DOHH2 (cell line): ENCODE measurements around the gene MANSC4.

Source experiments
- H3F3A ChIP-seq: fragments of 200-600 bp; sonication (generic), shearing (Covaris generic); 2 replicates; pipeline ENCODE4 v1.6.0; 2016; ENCODE audit warnings: antibody characterized with exemption, mild to moderate bottlenecking; ENCODE audit not compliant: control insufficient read depth, insufficient read depth
- H3K27ac ChIP-seq: fragments of 200-600 bp; sonication (generic); 2 replicates; pipeline ENCODE4 v1.5.1; 2014; ENCODE audit warnings: low read depth, mild to moderate bottlenecking, low read length, moderate library complexity
- H3K27me3 ChIP-seq: fragments of 200-600 bp; sonication (generic); 2 replicates; pipeline ENCODE4 v1.6.1; 2014; ENCODE audit warnings: mild to moderate bottlenecking, low read length, mixed read lengths; ENCODE audit not compliant: control insufficient read depth
- H3K36me3 ChIP-seq: fragments of 200-600 bp; sonication (generic); 2 replicates; pipeline ENCODE4 v1.6.1; 2014; ENCODE audit warnings: mild to moderate bottlenecking, low read length, moderate library complexity, mixed read lengths; ENCODE audit not compliant: control insufficient read depth
- H3K4me1 ChIP-seq: fragments of 200-600 bp; sonication (generic); 2 replicates; pipeline ENCODE4 v1.6.1; 2014; ENCODE audit warnings: mild to moderate bottlenecking, low read length, mixed read lengths; ENCODE audit not compliant: control insufficient read depth
- H3K4me2 ChIP-seq: fragments of 200-600 bp; sonication (generic); 2 replicates; pipeline ENCODE4 v1.6.0; 2014; ENCODE audit warnings: mild to moderate bottlenecking, low read length, moderate library complexity
- H3K4me3 ChIP-seq: fragments of 200-600 bp; sonication (generic); 2 replicates; pipeline ENCODE4 v1.5.1; 2014; ENCODE audit warnings: mild to moderate bottlenecking, low read length, mixed read lengths
- H3K79me2 ChIP-seq: fragments of 200-600 bp; sonication (generic); 2 replicates; pipeline ENCODE4 v1.6.1; 2014; ENCODE audit warnings: mild to moderate bottlenecking, low read length, mixed read lengths; ENCODE audit not compliant: control insufficient read depth
- H3K9me2 ChIP-seq: fragments of 200-600 bp; sonication (generic); replicated peaks from 2 replicates; pipeline ENCODE4 v1.6.1; 2014; ENCODE audit warnings: mild to moderate bottlenecking, low read length, mixed read lengths; ENCODE audit not compliant: control insufficient read depth
- H3K9me3 ChIP-seq: fragments of 200-600 bp; sonication (generic); 2 replicates; pipeline ENCODE4 v1.6.1; 2014; ENCODE audit warnings: antibody characterized with exemption, low read length, mixed read lengths; ENCODE audit not compliant: control insufficient read depth, insufficient read depth
- H4K20me1 ChIP-seq: fragments of 200-600 bp; sonication (generic); 2 replicates; pipeline ENCODE4 v1.6.0; 2014; ENCODE audit warnings: low read depth, mild to moderate bottlenecking, antibody characterized with exemption, low read length, moderate library complexity; ENCODE audit not compliant: control insufficient read depth, insufficient read depth
- CTCF ChIP-seq: fragments of 200-600 bp; sonication (generic); IDR thresholded peaks from one replicate; pipeline ENCODE4 v1.5.1; 2014; ENCODE audit warnings: antibody characterized with exemption, mild to moderate bottlenecking, low read depth, low read length; ENCODE audit not compliant: poor library complexity, severe bottlenecking
- EZH2phosphoT487 ChIP-seq: fragments of 200-600 bp; sonication (generic); IDR thresholded peaks from 2 replicates; pipeline ENCODE4 v1.6.1; 2017; ENCODE audit warnings: borderline replicate concordance, mild to moderate bottlenecking, antibody characterized with exemption, low read length, moderate library complexity, mixed read lengths

MANSC4 gene

DNA sequence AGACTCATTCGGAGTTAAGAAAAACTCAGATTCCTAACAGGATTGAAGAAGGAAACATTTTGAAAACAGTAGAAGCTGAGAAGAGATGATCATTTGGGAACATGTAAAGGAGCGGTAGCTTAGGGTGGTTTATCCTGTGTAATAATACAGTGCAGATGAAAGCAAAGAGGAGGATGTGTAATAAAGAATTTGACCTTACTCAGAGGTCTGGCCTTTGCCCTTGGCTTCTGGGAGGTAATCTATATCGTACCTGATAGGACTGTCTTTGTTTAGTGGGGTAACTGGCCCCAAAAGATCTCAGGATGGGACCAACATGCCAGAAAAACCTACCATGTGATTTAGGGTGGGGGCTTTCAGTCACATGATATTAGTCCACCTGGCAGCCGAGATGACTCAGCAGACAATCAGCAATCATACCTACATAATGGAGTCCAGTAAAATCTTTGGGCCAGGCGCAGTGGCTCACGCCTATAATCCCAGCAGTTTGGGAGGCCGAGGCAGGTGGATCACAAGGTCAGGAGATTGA, 23.3 kb downstream of the MANSC4 start:
- Histone ChIP-seq H3K9me2 (no peaks in the 10 kb centered on the region), H3K27me3 (no peaks in the 10 kb centered on the region), H3K27ac (no peak overlapping the region), H3K79me2 (no peaks in the 10 kb centered on the region), H3K9me3 (no peaks in the 10 kb centered on the region), H3F3A (no peaks in the 10 kb centered on the region), H3K4me1 (no peaks in the 10 kb centered on the region), H3K4me2 (no peak overlapping the region), H4K20me1 (no peaks in the 10 kb centered on the region), H3K36me3 (peaks cover 30% of the 10 kb centered on the region), H3K4me3 (no peak overlapping the region)
- TF ChIP-seq CTCF (no peak), EZH2phosphoT487 (no peak)

GRCh38 chr12:27754795-27755194, 25.2 kb downstream of the MANSC4 start:
- Histone ChIP-seq H3K79me2 (no peaks in the 10 kb centered on the region; the same call in 1 of the 2 replicates), H3K9me2 (no peaks in the 10 kb centered on the region), H3K9me3 (no peaks in the 10 kb centered on the region), H4K20me1 (no peaks in the 10 kb centered on the region), H3K4me3 (no peak overlapping the region), H3K4me2 (no peak overlapping the region), H3K4me1 (no peaks in the 10 kb centered on the region), H3K27ac (no peak overlapping the region), H3K27me3 (no peaks in the 10 kb centered on the region), H3F3A (no peaks in the 10 kb centered on the region), H3K36me3 (peaks cover 37% of the 10 kb centered on the region)
- no peak for TF ChIP-seq EZH2phosphoT487
- TF ChIP-seq CTCF: no peak

DNA sequence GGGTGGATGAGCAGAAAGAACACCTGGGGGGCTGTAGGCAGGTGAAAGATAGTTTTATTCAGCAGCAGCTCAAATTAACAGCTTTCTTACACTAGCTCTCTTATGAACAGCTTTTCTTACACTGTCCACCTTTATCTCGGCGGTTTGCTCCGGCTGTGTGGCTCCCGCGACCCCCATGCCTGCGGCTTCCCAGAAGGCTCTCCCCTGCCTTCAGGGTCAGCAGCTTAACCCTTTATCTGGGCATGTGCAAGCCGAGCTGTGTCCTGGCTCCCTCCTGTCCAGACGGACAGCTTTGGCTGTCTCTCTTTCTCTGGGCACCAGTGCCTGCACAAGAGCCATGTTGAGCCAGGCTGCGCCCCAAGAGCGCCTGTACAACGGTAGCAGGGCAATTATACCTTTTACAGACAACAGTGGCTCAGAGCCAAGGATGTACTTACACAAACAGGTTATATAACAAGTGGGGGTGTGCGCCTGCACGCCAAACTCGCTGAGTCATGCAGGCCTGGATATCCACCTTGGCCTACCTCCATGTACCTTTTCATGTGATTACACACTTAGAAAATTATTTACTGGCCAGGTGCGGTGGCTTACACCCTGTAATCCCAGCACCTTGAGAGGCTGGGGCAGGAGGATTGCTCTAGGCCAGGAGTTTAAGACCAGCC, 28.5 kb downstream of the MANSC4 start:
- no peak overlapping the region for H3K4me2 ChIP-seq
- H3F3A ChIP-seq: no peaks in the 10 kb centered on the region
- no peak overlapping the region for H3K27ac ChIP-seq
- peaks cover 51% of the 10 kb centered on the region for H3K36me3 ChIP-seq
- TF ChIP-seq CTCF: no peak
- TF ChIP-seq EZH2phosphoT487: no peak
- no peaks in the 10 kb centered on the region for H3K27me3 ChIP-seq
- H3K9me3 ChIP-seq: no peaks in the 10 kb centered on the region
- no peaks in the 10 kb centered on the region for H3K9me2 ChIP-seq
- peaks cover 3% of the 10 kb centered on the region for H3K79me2 ChIP-seq
- no peak overlapping the region for H3K4me3 ChIP-seq
- H4K20me1 ChIP-seq: no peaks in the 10 kb centered on the region
- H3K4me1 ChIP-seq: no peaks in the 10 kb centered on the region
